HT1080 (cell line): ENCODE data around the gene KIAA0513. TPM values are rescaled to one million over a fixed set of nuclear protein-coding genes. Genes with fewer than 3 reads are reported as not detected.

Experiments used
- DNase-seq: peaks from one replicate; pipeline ENCODE4 v3.0.0-alpha.2; 2015; ENCODE audit warnings: low read depth
- total RNA-seq: library from RNA; depleted of rRNA; stranded (reverse); fragments of >200 nt; shearing (Covaris generic); gene quantifications from 2 replicates; pipeline ENCODE4 v1.2.3, GENCODE V29; 2014; rRNA removed

Gene KIAA0513
- total RNA-seq, 1 experiment from 2014 or later = 2.7 TPM

DNA sequence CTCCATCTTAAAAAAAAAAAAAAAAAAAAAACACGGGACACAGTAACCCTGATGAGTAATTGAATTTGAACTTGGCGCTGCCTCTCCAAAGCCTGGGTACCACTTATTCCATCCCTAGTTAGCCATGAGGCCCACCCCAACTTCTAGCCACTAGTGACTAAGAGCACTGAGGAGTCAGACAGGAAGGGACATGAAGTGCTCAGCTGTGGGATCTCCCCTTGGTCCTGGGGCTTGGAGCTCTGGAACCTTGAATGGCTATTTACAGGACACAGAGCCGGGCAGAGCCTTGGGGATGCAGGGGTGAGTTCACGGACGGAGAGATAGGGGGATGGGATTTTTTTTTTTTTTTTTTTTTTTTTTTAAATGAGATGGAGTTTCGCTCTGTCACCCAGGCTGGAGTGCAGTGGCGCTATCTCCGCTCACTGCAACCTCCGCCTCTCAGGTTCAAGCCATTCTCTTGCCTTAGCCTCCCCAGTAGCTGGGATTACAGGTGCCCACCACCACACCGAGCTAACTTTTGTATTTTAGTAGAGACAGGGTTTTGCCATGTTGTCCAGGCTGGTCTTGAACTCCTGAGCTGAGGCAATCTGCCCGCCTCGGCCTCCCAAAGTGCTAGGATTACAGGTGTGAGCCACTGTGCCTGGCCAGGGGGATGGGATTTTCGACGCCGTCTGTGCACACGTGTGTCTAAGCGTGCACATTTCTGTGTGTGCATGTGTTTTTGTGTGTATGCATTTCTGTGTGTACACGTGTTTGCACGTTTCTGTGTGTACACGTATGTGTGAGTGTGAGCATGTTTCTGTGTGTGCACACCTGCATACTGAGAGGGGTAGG lies 105.1 kb downstream of the KIAA0513 start:
- no peak for DNase-seq

DNA sequence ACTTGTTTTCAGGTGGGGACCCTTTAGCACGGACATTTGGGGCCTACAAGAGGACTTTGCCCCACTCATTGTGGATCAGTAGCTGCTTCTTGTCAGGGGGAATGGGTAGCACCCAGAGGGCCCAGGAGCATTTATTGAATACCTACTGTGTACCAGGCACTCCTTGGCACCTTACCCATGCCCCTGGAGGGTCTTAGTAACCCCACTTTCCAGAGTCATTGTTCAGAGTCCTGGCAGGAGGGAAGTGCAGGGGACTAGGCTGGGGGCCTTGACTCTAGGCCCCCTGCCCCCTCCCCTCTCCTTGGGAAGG lies 105.7 kb downstream of the KIAA0513 start:
- no peak for DNase-seq

DNA sequence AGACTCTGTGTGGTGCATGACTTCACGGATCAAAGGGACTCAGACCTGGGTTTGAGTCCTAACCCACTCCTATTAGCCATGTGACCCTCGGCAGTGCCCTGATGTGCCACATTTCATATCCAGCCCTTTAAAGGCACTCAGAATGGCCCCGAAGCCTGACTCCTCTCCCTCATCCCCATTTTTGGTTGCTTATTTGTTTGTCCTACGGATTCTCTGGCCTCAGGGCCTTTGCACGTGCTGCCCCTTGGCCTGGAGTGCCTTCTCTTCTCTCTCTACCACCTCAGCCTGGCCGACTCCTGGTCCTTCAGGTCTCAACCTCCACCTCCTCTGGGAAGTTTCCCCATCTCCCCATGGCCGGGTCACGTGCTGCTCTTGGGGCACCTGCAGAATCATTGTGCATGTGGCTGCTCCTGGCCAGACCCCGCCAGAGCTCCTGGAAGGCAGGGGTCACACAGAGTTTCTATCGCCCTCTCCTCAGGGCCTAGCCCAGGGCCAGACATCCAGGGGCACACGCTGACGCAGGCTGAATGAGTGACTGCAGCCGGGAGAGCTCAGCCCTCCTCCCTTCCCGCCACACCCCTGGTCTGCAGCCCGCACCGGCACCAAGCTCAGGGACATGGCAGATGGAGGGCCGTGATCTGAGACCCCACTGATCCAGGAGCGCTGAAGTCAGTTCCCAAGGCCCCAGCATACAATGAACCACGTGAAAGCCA lies 106.6 kb downstream of the KIAA0513 start:
- no peak for DNase-seq

DNA sequence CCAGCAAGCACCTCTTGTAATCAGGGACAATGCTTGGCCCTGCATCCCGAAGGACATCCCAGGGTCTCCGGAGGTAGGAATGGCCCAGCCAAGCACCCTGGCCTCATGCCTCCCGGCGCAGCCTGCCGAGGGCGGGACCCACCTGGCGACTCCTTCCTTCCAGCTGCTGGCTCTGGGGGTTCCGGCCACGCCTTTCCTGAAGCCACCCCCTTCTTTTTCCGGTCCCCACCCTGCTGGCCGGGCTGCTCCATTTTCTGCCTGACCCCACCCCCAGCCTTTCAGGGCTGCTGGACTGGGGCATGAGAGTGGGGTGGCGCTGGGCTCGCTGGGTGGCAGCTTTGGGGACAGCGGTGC lies 107.2 kb downstream of the KIAA0513 start:
- DNase-seq = no peak

DNA sequence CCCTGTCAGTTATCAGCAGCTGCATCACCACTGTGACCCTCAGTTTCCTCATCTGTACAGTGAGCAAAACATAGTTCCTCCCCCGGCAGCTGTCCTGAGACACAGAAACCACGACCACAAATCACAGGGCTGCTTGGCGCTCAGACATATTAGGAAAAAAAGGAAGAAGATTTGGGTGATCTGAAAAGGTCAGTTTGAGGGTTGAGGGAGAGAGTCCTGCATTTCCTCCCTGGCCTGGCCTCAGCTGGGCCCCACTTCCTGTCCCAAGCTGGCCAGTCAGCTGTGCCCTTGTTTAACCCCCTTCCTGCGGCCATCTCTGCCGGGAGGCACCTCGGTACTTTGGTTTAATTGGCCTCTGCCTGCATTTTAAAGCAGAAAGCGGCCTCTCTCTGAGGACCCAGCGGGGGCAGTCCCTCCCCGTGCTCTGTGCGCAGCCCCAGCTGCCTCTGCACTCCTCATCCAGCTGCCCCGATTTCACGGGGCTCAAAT lies 108.7 kb downstream of the KIAA0513 start:
- DNase-seq = no peak

DNA sequence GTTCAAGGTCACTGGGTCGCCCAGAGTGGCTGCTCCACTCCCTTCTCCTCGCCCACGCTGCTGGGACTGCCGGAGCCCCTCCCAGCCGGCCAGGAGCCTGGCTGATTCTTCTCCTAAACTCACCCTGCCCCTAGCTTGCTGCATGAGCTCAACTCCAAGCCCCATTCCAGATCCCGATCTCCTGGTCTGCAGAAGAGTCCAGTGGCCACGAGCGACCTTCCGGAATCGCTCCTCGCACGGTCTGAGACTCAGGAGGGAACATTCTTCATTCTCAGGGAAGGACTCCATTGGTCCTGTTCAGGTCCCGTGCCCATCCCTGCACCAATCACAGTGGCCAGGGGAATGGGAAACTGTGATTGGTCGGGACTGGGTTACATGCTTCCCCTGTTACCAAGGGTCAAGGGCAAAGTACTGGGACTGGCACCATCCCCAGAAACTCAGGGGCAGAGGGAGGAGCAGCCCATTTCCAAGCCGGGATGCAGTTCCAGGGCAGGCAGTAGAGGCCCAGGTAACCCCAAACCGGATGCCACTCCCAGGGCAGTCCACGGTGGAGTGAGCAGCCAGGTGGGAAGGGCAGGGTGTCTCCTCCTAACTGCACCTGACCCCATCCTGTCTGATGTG lies 109.2 kb downstream of the KIAA0513 start:
- DNase-seq = no peak

DNA sequence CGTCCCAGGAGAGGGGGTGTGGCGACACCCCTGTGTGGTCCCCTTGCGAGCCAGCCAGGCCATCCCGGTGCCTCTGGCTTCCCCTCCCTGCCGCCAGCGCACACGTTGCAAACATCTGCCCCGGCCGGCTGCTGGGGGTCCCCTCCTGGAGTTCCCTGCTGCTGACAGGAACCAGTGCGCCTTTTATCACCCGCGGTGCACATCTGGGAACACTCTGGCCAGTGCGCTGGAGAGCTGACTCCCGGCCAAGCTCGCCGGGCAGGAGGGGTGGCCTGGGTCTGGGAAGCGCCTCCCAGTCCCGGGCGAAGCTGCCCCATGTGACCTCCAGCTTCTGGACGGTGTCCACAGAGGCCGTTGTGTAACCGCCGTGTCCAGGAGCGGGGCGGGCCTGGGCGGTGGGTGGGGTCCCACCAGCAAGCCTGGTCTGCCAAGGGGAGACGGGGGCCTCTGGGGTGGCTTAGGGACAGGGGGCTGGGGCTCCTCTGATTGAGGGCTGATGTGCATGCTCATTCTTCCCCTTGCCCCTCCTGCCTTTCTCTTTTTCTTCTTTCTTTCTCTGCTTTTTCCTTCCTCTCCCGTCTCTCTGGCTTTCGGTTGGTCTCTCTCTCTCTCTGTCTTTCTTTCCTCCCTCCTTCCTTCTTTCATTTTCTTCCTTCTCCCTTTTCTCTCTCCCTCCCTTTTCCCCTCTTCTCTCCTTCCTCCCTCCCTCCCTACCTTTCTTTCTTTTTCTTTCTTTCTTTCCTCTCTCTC lies 109.9 kb downstream of the KIAA0513 start:
- peak; percentile 50 for DNase-seq

DNA sequence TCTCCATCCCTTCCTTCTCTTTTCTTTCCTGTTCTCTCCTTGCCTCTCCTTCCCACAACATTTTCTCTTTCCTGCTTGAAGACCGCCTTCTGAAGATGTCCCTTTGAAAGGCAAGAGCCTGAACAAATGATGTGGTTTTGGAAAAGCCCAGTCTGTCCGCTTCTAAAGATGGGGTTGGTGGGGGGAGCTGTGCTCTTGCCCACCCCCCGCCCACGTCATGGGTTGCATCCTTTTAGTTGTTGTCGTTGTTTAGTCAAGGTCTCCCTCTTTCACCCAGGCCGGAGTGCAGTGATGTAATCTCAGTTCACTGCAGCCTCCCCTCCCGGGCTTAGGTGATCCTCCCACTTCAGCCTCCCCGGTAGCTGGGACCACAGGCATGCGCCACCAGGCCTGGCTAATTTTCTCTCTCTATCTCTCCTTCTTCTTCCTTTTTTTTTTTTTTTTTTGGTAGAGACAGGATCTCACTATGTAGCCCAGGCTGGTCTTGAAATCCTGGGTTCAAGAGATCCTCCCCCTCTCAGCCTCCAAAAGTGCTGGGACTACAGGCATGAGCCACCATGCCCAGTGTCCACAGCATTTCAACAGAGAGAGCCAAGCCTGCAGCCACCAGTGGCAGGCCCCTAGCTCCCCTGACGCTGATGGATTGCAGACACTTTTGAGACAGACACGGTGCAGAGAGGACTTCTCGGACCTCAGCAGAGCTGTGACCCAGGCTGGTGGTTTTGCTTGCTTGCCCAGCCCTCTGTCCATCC lies 110.7 kb downstream of the KIAA0513 start:
- DNase-seq = no peak

DNA sequence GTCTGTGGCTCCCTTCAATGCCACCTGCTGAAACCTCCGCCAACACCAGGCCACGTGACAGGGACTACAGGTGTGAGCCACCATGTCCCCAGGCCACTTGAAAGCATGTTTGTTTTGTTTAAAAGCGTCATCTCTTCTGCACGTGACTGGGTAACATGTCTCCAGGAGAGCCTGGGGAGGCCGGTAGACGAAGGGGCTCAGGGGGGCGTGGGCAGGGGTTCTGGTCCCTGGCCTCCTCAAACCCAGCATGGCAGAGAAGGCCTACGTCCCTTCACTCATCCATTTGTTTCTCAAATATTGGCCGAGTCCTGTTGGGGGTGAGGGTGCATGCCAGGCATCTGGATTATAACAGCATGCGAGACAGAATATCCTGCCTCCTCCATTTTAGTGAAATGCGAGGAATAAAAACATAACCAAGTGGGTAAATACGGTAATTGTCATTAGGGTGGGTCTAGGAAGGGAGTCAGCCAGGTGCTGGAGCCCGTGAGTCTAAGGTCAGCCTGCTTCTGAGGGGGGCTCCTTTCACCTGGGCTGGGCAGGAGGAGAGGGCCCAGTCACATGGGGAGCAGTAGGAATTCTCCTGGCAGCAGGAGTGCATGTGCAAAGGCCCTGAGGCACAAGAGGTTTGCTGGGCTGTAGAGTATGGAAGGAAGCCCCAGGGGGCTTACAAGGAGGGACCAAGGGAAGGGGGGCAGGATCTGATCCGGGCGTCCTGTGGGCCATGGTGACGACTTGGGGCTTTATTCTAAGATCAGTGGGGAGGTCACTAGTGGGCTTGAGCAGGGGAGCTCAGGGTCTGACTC lies 111.4 kb downstream of the KIAA0513 start:
- no peak for DNase-seq

DNA sequence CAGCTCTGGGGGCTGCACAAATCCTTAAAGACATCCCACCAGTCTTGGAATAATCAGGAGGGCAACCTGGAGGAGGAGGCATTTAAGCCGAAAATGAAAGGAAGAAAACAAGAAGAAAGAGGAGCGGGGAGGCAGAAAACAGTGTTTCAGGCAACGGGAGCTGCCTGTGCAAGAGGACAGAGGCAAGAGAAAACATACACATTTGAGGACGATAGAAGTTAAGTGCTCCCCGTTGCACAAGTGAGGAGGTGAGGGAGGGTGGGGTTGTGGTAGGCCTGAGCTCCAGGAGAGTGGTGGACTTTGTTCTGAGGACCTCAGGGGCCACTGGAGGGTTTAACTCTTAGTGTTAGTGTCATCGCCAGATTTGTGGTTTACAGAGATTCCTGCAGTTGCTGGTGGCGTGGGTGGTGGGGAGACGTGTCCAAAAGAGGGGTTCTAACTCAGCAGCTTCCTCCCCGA lies 112.3 kb downstream of the KIAA0513 start:
- DNase-seq = no peak

DNA sequence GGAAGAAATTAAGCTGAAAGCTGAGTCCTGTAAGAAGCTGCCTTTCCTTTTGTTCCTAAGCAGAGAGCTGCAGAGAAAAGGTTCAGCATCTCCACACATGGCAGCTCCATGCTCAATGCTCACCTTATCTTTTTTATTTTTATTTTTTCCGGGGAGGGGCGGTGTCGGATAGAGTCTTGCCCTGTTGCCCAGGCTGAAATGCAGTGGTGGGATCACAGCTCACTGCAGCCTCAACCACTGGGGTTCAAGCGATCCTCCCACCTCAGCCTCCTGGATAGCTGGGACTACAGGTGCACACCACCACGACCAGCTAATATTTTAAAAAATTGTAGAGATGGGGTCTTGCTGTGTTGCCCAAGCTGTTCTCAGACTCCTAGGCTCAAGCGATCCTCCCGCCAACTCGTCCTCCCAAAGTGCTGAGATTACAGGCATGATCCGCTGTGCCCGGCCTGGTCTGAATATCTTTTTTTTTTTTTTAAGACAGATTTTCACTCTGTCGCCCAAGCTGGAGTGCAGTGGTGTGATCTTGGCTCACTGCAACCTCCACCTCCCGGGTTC lies 112.9 kb downstream of the KIAA0513 start:
- no peak for DNase-seq

DNA sequence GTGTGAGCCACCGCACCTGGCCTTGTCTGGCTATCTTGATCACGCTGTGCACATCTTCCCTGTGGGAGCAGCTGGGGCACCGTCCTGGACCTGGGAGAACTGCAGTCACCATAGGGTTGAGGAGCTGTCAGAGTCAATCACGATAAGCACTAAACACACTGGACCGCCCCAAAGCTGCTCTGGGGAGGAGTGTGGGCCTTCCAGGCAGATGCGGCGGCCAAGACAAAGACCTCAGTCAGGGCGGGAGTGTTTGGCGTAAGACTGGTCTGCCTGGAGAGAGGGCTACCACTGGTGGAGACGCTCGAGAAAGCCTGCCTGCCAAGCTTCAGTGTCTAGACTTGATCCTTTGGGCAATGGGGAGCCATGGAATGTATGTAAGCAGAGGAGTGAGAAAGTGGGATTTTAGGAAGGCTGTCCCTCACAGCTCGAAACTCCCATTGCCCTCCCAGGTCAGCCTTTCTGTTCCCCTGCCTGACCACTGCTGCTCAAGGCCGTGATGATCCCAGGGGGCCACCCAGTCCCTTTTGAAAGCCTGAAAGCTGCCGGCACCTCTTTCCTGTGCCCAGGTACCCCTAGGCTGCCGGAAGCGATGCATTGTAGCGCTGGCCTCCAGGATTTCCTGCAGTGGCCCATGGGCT lies 114.0 kb downstream of the KIAA0513 start:
- no peak for DNase-seq

DNA sequence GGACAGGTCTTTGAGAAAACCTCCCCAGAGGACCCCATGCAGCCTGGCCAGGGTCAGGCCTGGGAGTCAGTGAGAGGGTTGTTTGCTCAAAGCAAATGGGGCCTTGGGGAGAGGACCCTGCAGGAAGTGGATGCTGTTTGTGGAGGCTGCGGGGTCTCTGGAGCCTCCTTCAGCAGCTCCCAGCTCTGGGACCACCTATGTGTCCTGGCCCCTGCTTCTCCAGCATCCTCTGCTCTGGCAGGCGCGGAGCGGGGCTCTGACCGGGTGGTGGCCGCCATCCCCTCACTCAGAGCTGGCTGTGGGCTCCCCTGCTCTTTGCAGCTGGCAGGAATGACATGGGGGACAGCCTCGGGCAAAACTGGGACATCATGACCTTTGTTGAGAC lies 114.5 kb downstream of the KIAA0513 start:
- DNase-seq = no peak

DNA sequence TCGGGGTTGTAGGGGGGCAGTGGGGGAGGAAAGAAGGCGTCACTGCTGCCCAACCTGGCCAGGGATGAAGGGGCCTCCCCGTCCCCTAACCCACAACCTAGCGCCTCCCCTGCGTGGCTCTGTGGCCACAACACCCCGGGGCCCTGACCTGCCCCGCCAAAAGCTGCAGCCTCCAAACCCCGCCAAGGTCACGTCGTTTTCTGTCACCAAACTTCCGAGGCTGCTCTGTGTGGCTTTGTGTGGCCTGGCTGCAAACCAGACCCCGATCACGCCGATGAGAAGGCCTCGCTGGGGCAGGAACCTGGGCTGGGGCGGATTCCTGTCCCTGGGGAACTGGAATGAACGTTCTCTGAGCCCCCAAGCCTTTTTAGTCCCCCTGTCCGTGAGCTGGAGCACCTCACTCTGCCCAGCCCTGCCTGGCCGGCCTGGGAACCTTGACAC lies 115.2 kb downstream of the KIAA0513 start:
- DNase-seq = no peak

Other genes with a start within 250 kb of the KIAA0513 start
- 0.40 TPM in 1 of 2 replicates, not detected in the other for gene CRISPLD2, start 207.8 kb upstream of the KIAA0513 start, total RNA-seq
- gene ZDHHC7, start 16.3 kb upstream of the KIAA0513 start, total RNA-seq = 53.6 and 59.7 TPM in 2 replicates
- not detected in 2 replicates for gene CIBAR2, start 84.7 kb downstream of the KIAA0513 start, total RNA-seq